K562 (cell line): ENCODE data around the gene PPP1R10. TPM values are rescaled to one million over a fixed set of nuclear protein-coding genes. Genes with fewer than 3 reads are reported as not detected.

Source experiments
- ARID3A ChIP-seq: IDR thresholded peaks from 2 replicates; pipeline ENCODE4 v1.6.1; 2012; ENCODE audit warnings: low read depth, low read length, improper control_type of control experiment, borderline replicate concordance
- BRF2 ChIP-seq: IDR thresholded peaks from 3 replicates; pipeline ENCODE4 v1.6.1; 2011; ENCODE audit warnings: borderline replicate concordance, mild to moderate bottlenecking; ENCODE audit not compliant: insufficient read length, insufficient read depth
- CBX5 ChIP-seq: IDR thresholded peaks from 2 replicates; pipeline ENCODE4 v1.6.1; 2014; ENCODE audit warnings: low read depth, borderline replicate concordance
- CGGBP1 ChIP-seq: fragments of 250-450 bp; sonication (Bioruptor Pico); IDR thresholded peaks from 2 replicates; pipeline ENCODE4 v1.9.0; 2021; ENCODE audit warnings: mild to moderate bottlenecking
- E2F3 ChIP-seq: fragments of 250-450 bp; sonication (Bioruptor Pico); IDR thresholded peaks from 2 replicates; pipeline ENCODE4 v1.4.0; 2020; ENCODE audit warnings: mild to moderate bottlenecking
- IRF1 ChIP-seq: sonication (generic); formaldehyde crosslinking; IDR thresholded peaks from 2 replicates; pipeline ENCODE4 v1.8.0; 2022; ENCODE audit warnings: missing genetic modification reagents, mild to moderate bottlenecking, borderline replicate concordance
- IRF2 ChIP-seq: sonication (generic); formaldehyde crosslinking; IDR thresholded peaks from 2 replicates; pipeline ENCODE4 v1.8.1; 2022; ENCODE audit warnings: mild to moderate bottlenecking, missing genetic modification reagents
- KHSRP ChIP-seq: fragments of 450-650 bp; IDR thresholded peaks from 2 replicates; pipeline ENCODE4 v1.6.1; 2017
- LARP7 ChIP-seq: fragments of 450-650 bp; IDR thresholded peaks from 2 replicates; pipeline ENCODE4 v1.6.1; 2016
- POLR2A ChIP-seq: fragments of 450-650 bp; conservative IDR thresholded peaks from 2 replicates; pipeline ENCODE4 v1.6.1; 2016
- RBM34 ChIP-seq: fragments of 200-400 bp; formaldehyde crosslinking; IDR thresholded peaks from 2 replicates; pipeline ENCODE4 v1.6.1; 2018; ENCODE audit warnings: low read length, borderline replicate concordance; ENCODE audit not compliant: insufficient read depth
- SMAD3 ChIP-seq: fragments of 450-650 bp; formaldehyde crosslinking; conservative IDR thresholded peaks from 2 replicates; pipeline ENCODE4 v1.4.0; 2020; ENCODE audit warnings: mild to moderate bottlenecking
- SNIP1 ChIP-seq: fragments of 450-650 bp; IDR thresholded peaks from 2 replicates; pipeline ENCODE4 v1.7.1; 2017; ENCODE audit warnings: low read depth, mild to moderate bottlenecking
- THAP7 ChIP-seq: fragments of 250-450 bp; sonication (Bioruptor Pico); IDR thresholded peaks from 2 replicates; pipeline ENCODE4 v1.5.0; 2021
- TSHZ1 ChIP-seq: fragments of 250-450 bp; sonication (Bioruptor Pico); IDR thresholded peaks from 2 replicates; pipeline ENCODE4 v1.4.0; 2020; ENCODE audit warnings: mild to moderate bottlenecking, moderate library complexity
- U2AF2 ChIP-seq: fragments of 200-400 bp; formaldehyde crosslinking; optimal IDR thresholded peaks from 2 replicates; pipeline ENCODE3; 2017; ENCODE audit warnings: low read depth, mild to moderate bottlenecking, low read length
- ZBTB34 ChIP-seq: fragments of 250-450 bp; sonication (Bioruptor Pico); IDR thresholded peaks from 2 replicates; pipeline ENCODE4 v1.8.0; 2021; ENCODE audit warnings: mild to moderate bottlenecking, moderate library complexity
- polyA plus RNA-seq, 8 experiments: library from polyadenylated mRNA; depleted of rRNA in 4 of 8; stranded (reverse) in 5 of 8; unstranded in 3 of 8; fragments of >200 nt; fragmentation: Nextera tagmentation in 2 of 8; fragmentation: Illumina TruSeq in 1 of 8; extraction: Ambion mirVana in 2 of 8; extraction: Trizol in 1 of 8; gene quantifications; 2 replicates each; pipeline versions ENCODE4 v1.2.1 to v1.2.3, GENCODE V29; 2011 to 2014; ENCODE audit warnings: inconsistent platforms in 1 of 8, missing spikeins in 1 of 8
- total RNA-seq, 7 experiments: library from RNA; depleted of rRNA in 6 of 7; stranded (reverse); fragments of >200 nt in 6 of 7; fragmentation: Illumina TruSeq in 2 of 7; extraction: Trizol in 2 of 7; gene quantifications; 2 replicates each; pipeline versions ENCODE4 v1.2.1 to v1.2.3, GENCODE V29; 2011 to 2021; ENCODE audit warnings: low replicate concordance in 1 of 7

The PPP1R10 gene
- total and polyA plus RNA-seq, 9 of the 15 experiments (the other 6 are each of a cell fraction or from before 2014, with no cell fraction given), result 14.1 to 65.5 (median 32.6) TPM

GRCh38 chr6:30612687-30613248, 4.3 kb downstream of the PPP1R10 start (continued):
- TF ChIP-seq THAP7 (CRISPR knock-in tag) (0 out of 2 replicates have a peak, but pooled peaks have one; percentile 52), SNIP1 (no peak), BRF2 (no peak), POLR2A (peak; percentile 34; the same call in 1 of the 2 replicates), ZBTB34 (CRISPR knock-in tag) (no peak), IRF1 (CRISPR knock-in tag) (no peak), CGGBP1 (CRISPR knock-in tag) (no peak), KHSRP (no peak), E2F3 (CRISPR knock-in tag) (no peak), IRF2 (CRISPR knock-in tag) (no peak), RBM34 (no peak), LARP7 (no peak), U2AF2 (no peak), TSHZ1 (CRISPR knock-in tag) (no peak), SMAD3 (no peak), CBX5 (no peak), ARID3A (no peak)
